Measurements from ENCODE around the gene MTM1.

Gene MTM1

DNA sequence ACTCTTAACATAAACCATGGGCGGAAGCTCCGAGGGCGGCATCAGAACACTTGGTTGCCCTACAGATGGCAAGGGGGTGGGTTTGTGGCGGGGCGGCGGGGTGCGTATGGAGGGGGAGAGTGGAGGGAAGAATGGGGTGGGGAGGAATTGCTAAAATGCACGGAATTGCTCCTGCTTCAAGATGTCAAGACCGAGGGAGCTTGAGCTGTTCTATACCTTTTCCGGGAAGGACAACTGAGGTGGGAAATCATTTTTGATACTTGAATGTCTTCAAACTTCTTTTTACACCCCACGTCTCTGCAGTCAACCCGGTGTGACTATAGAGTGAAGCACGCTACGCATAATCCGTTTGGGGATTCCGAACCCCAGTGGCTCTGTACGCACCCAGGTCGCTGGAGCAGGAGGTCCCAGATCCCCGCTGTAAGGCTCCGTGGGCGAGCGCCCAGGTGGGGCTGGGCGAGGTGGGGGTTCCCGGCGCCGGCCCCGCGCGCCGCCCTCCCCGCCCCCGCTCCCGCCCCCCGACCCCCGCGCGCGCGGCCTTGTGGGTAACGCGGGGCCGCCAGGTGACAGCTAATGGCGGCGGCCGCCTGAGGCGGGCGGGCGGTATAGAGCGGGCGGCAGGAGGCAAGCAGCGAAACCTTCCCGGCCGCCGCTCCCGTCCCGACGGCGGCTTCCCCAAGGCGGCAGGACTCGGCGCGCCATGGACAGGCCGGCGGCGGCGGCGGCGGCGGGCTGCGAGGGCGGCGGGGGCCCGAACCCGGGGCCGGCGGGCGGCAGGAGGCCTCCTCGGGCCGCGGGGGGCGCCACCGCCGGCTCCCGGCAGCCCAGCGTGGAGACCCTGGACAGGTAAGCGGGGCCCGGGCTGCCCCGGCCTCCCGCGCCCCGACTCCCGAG is 124.7 kb downstream of the MTM1 start, which contains the start of gene MTMR1:
Gene MTMR1, plus strand, starts transcription at position 566 of the 894 bp plus-strand sequence. Its CDS starts 135 bp downstream, at position 701.
- Histone ChIP-seq H3K9ac (ENCODE audit: low read length) (peak within 1 kb of the TSS; percentile 83), H3K27me3 (ENCODE audit: control insufficient read depth, insufficient read depth, low read length) (no peaks in the 10 kb centered on the region), H3K36me3 (ENCODE audit: control insufficient read depth, insufficient read depth, low read length) (no peaks in the 10 kb centered on the region), H3K4me1 (ENCODE audit: control insufficient read depth, insufficient read depth, low read length) (peaks cover 5% of the 10 kb centered on the region), H3K4me3 (ENCODE audit: low read length) (peak within 1 kb of the TSS; percentile 56), H3K9me3 (ENCODE audit: control insufficient read depth, low read length) (no peaks in the 10 kb centered on the region)

DNA sequence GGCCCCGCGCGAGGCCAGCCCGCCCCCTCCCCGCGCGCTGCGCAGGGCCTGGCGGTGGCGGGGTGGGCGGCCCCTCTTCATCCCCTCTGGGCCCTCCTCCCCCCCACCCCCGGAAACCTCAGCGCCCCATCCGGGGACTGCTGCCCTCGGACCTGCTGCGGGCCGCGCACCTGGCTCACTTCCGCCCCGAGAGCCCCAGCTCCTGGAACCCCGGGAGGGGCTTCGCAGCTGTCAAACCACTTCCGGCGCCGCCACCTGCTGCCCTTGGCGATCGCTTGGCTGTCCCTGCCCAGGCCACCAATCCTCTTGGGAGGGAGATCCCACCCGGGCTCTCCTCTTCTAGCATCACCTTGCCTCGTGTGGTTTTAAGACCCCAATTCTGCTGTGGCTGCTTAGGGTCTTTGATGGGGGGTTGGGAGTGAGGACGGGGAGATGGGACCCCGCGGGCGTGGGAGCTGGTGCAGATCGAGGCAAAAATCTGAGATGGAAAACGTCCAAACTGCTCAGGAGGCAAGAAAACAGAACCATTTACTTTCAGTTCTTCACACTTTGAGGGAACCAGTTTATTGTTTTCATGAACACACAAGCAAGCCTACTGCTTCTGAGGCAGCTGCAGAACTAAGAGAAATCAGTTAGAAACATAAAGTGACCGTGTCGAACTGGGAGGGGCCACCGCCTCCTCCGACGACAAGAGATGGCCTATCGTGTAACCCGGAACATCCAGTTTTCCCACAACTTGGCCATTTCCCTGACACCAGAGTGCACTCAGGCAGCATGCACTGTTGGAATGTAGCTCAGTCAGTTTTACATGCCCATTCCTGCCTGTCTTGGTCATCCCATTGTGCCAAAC is 125.5 kb downstream of the MTM1 start:
- Histone ChIP-seq H3K36me3 (ENCODE audit: control insufficient read depth, insufficient read depth, low read length) (no peaks in the 10 kb centered on the region), H3K4me3 (ENCODE audit: low read length) (peak overlapping the region; percentile 56), H3K9me3 (ENCODE audit: control insufficient read depth, low read length) (no peaks in the 10 kb centered on the region), H3K9ac (ENCODE audit: low read length) (peak overlapping the region; percentile 83), H3K27me3 (ENCODE audit: control insufficient read depth, insufficient read depth, low read length) (no peaks in the 10 kb centered on the region), H3K4me1 (ENCODE audit: control insufficient read depth, insufficient read depth, low read length) (peaks cover 5% of the 10 kb centered on the region)

DNA sequence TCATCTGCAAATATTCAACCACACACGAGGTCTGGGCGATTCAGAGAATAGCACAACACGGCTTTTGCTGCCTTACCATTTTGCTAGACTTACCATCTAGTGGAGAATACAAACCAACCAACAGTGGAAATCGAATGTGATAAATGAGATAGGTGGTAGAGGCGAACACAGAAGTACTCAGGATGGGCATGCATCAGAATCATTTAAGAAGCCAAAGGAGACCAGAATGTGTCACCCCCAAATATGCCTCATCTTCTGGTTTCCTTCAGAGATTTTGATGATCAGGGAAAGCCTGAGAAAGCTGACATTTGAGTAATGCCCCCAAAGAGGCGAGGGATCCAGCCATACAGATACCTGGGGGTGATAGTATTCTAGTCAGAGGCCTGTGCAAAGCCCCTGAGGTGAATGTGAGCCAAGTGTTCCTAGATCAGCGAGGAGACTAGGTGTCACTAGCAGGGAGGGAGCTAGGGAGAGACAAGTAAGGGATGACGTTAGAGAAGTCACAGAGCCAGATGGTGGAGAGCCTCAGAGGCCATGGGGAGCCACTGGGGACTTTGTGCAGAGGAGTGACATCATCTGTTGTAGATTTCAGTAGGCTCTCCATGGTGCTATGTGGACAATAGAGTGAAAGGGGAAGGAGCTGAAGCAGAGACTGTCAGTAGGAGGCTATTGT is 126.5 kb downstream of the MTM1 start:
- peaks cover 5% of the 10 kb centered on the region for H3K4me1 ChIP-seq (ENCODE audit: control insufficient read depth, insufficient read depth, low read length)
- H3K9me3 ChIP-seq (ENCODE audit: control insufficient read depth, low read length), result no peaks in the 10 kb centered on the region
- no peaks in the 10 kb centered on the region for H3K36me3 ChIP-seq (ENCODE audit: control insufficient read depth, insufficient read depth, low read length)
- H3K9ac ChIP-seq (ENCODE audit: low read length), result no peak overlapping the region
- H3K4me3 ChIP-seq (ENCODE audit: low read length), result no peak overlapping the region
- no peaks in the 10 kb centered on the region for H3K27me3 ChIP-seq (ENCODE audit: control insufficient read depth, insufficient read depth, low read length)

DNA sequence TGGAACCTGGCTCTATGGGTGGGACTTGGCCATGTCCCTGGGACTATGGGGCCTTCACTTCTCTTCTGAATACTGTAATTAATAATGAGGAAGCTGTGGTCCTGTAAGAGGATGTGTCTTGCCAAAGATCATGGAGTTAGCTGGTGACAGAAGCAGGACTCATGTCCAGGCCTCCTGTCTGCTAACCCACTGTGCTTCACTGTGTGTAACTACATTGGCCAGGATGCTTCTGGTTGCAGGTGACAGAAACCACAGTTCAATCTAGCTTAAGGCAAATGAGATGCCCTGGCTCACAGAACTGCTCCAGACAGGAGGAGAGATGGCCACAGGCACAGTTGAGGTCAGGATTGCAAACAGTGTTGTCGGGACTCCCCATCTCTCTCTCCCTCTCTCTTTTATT is 127.9 kb downstream of the MTM1 start:
- H3K4me1 ChIP-seq (ENCODE audit: control insufficient read depth, insufficient read depth, low read length), result peaks cover 5% of the 10 kb centered on the region
- H3K4me3 ChIP-seq (ENCODE audit: low read length), result no peak overlapping the region
- H3K36me3 ChIP-seq (ENCODE audit: control insufficient read depth, insufficient read depth, low read length), result no peaks in the 10 kb centered on the region
- no peak overlapping the region for H3K9ac ChIP-seq (ENCODE audit: low read length)
- no peaks in the 10 kb centered on the region for H3K27me3 ChIP-seq (ENCODE audit: control insufficient read depth, insufficient read depth, low read length)
- H3K9me3 ChIP-seq (ENCODE audit: control insufficient read depth, low read length), result no peaks in the 10 kb centered on the region

DNA sequence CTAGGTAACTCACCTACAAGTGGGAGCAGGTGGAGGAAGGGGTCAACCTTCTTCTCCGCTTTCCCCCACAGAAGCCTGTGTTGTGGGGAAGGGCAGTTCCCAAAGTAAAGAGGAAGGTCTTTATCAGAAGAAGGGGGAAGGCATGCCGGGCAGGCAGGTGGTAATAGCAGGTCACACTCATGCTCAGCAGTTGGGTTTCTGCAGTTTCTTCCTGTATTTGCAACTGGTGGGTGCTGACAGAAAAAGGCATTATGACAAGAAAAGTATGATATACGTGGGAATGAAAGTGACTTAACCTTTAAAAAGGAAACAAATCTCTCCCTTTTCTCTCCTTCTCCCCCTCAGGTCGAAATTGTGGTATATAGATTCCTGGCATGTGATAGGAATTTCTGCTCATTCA is 128.4 kb downstream of the MTM1 start:
- no peak overlapping the region for H3K4me3 ChIP-seq (ENCODE audit: low read length)
- no peak overlapping the region for H3K9ac ChIP-seq (ENCODE audit: low read length)
- no peaks in the 10 kb centered on the region for H3K36me3 ChIP-seq (ENCODE audit: control insufficient read depth, insufficient read depth, low read length)
- no peaks in the 10 kb centered on the region for H3K9me3 ChIP-seq (ENCODE audit: control insufficient read depth, low read length)
- peaks cover 5% of the 10 kb centered on the region for H3K4me1 ChIP-seq (ENCODE audit: control insufficient read depth, insufficient read depth, low read length)
- no peaks in the 10 kb centered on the region for H3K27me3 ChIP-seq (ENCODE audit: control insufficient read depth, insufficient read depth, low read length)

DNA sequence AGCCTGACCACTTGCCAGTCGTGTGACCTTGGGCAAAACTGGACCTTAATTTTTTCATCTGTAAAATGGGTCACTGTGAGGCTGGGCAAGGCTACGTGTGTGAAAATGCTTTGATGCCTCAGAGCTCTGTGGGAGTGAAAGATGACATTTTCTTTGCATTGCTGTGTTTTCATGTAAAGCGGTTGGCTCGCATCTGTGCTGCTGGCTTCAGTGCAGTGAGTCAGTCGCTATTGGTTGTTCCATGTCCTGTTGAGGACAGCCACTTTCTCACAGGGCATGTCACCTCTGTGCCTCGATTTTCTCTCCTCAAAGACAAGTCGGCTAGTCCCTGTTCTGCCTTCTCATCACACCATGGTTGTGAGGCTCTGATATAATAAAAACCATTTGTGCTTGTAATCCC is 129.2 kb downstream of the MTM1 start:
- H3K9me3 ChIP-seq (ENCODE audit: control insufficient read depth, low read length), result no peaks in the 10 kb centered on the region
- no peak overlapping the region for H3K9ac ChIP-seq (ENCODE audit: low read length)
- H3K36me3 ChIP-seq (ENCODE audit: control insufficient read depth, insufficient read depth, low read length), result no peaks in the 10 kb centered on the region
- no peaks in the 10 kb centered on the region for H3K27me3 ChIP-seq (ENCODE audit: control insufficient read depth, insufficient read depth, low read length)
- no peak overlapping the region for H3K4me3 ChIP-seq (ENCODE audit: low read length)
- H3K4me1 ChIP-seq (ENCODE audit: control insufficient read depth, insufficient read depth, low read length), result peaks cover 5% of the 10 kb centered on the region

DNA sequence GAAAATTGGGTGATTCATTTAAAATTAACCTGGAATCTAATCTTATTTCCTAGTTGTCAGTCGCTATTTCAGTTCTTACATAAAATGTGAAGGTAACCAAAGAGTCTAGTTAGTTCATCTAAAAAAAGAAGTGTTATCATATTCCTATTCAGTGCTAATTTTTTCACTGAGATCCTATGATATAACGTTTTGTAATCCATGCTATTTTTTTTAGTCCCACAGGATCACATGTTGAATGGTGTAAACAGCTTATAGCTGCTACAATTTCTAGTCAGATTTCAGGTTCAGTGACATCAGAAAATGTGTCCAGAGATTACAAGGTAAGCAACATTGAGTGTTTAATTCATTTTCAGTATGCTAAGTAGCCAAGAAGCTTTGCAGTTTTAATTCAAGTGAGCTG is 130.6 kb downstream of the MTM1 start:
- no peaks in the 10 kb centered on the region for H3K36me3 ChIP-seq (ENCODE audit: control insufficient read depth, insufficient read depth, low read length)
- H3K27me3 ChIP-seq (ENCODE audit: control insufficient read depth, insufficient read depth, low read length), result no peaks in the 10 kb centered on the region
- H3K4me1 ChIP-seq (ENCODE audit: control insufficient read depth, insufficient read depth, low read length), result peaks cover 11% of the 10 kb centered on the region
- H3K9ac ChIP-seq (ENCODE audit: low read length), result no peak overlapping the region
- H3K9me3 ChIP-seq (ENCODE audit: control insufficient read depth, low read length), result no peaks in the 10 kb centered on the region
- no peak overlapping the region for H3K4me3 ChIP-seq (ENCODE audit: low read length)

DNA sequence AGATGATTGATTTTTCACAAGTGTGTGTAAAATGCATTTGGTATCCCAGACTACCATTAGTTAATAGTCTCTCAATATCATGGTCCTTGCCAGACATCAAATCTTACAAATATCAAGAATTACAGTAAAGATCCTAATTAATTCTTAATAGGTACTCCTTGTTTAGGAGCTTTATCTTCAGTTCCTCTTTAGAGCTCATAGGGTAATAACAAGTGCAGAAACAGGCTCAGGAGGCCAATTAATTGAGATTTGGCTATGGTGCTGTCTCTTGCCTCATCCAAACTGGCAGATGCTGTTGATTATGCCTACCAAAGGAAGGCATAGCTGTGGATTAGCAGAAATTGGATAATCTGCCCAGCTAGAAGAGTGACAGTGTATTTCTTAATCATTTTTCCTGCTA is 131.7 kb downstream of the MTM1 start:
- no peak overlapping the region for H3K9ac ChIP-seq (ENCODE audit: low read length)
- peaks cover 11% of the 10 kb centered on the region for H3K4me1 ChIP-seq (ENCODE audit: control insufficient read depth, insufficient read depth, low read length)
- H3K4me3 ChIP-seq (ENCODE audit: low read length), result no peak overlapping the region
- no peaks in the 10 kb centered on the region for H3K9me3 ChIP-seq (ENCODE audit: control insufficient read depth, low read length)
- H3K36me3 ChIP-seq (ENCODE audit: control insufficient read depth, insufficient read depth, low read length), result no peaks in the 10 kb centered on the region
- no peaks in the 10 kb centered on the region for H3K27me3 ChIP-seq (ENCODE audit: control insufficient read depth, insufficient read depth, low read length)

DNA sequence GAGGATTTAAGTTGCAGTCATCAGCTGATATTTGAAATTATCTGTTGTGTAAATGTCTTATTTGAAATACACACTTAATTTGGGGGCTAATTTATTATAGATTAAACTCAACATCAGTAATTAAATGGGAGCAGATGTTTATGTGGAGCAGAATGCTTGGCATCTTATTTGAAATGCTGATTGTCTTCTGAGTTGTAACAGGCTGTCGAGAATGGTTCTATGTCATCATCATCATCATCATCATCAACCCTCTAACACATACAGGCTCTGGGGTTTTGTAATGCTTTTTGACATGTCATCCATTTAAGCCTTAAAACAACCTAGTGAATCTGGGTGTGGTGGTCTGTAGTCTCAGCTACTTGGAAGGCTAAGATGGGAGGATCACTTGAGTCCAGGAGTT is 133.0 kb downstream of the MTM1 start:
- Histone ChIP-seq H3K9ac (ENCODE audit: low read length) (no peak overlapping the region), H3K9me3 (ENCODE audit: control insufficient read depth, low read length) (no peaks in the 10 kb centered on the region), H3K4me1 (ENCODE audit: control insufficient read depth, insufficient read depth, low read length) (peaks cover 11% of the 10 kb centered on the region), H3K4me3 (ENCODE audit: low read length) (no peak overlapping the region), H3K36me3 (ENCODE audit: control insufficient read depth, insufficient read depth, low read length) (no peaks in the 10 kb centered on the region), H3K27me3 (ENCODE audit: control insufficient read depth, insufficient read depth, low read length) (no peaks in the 10 kb centered on the region)

DNA sequence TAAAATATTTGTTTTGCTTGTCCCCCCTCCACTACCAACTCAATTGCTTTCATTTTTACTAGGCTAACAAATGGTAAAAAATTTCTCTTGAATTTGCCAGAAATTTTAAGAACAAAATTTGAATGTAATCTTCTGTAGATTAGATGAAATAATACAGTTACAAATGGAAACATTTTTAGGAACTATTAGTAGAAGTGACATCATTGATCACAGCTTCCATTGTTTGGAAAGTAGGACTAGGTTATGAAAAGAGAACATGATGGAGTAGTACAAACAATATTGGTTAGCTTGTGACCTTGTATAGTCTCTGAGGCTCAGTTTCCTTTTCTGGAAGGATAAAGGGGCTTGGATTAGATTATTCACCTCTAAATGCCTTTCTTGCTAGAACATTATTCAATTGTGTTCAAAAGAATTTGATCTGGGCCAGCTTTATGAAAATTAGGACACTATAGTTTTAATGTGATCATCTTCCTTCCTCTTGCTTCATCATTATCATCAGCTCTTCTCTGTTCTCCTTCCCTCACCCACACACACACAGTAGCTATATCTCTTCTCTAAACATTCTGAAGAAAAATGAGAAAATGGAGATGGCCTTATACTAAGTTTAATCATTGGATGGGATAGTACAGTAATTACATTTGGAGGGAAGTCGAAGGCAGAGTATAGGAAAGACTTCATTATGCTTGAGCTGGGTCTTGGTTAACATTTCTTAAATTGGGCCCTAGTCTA is 134.7 kb downstream of the MTM1 start:
- no peak overlapping the region for H3K4me3 ChIP-seq (ENCODE audit: low read length)
- H3K4me1 ChIP-seq (ENCODE audit: control insufficient read depth, insufficient read depth, low read length), result peaks cover 6% of the 10 kb centered on the region
- H3K9me3 ChIP-seq (ENCODE audit: control insufficient read depth, low read length), result no peaks in the 10 kb centered on the region
- no peak overlapping the region for H3K9ac ChIP-seq (ENCODE audit: low read length)
- no peaks in the 10 kb centered on the region for H3K36me3 ChIP-seq (ENCODE audit: control insufficient read depth, insufficient read depth, low read length)
- no peaks in the 10 kb centered on the region for H3K27me3 ChIP-seq (ENCODE audit: control insufficient read depth, insufficient read depth, low read length)

DNA sequence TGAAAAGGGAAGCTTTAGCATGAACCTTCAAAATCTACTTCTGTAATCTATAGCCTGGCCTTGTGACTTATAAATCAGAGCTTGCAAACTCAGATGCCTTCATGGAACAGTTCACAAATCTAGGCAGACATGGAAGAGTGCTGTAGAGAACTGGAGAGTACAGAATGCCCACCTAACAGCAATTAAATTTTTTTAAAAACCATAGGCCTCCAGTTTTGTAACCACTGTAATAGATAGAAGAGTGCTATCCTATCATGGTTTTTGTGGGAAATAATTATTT is 135.2 kb downstream of the MTM1 start:
- no peaks in the 10 kb centered on the region for H3K36me3 ChIP-seq (ENCODE audit: control insufficient read depth, insufficient read depth, low read length)
- peaks cover 6% of the 10 kb centered on the region for H3K4me1 ChIP-seq (ENCODE audit: control insufficient read depth, insufficient read depth, low read length)
- H3K9me3 ChIP-seq (ENCODE audit: control insufficient read depth, low read length), result no peaks in the 10 kb centered on the region
- H3K9ac ChIP-seq (ENCODE audit: low read length), result no peak overlapping the region
- no peak overlapping the region for H3K4me3 ChIP-seq (ENCODE audit: low read length)
- H3K27me3 ChIP-seq (ENCODE audit: control insufficient read depth, insufficient read depth, low read length), result no peaks in the 10 kb centered on the region
